ENCODE data around the gene CEP63.
A peak's percentile ranks its signal among the peaks of the same experiment; 100 is the strongest.

The CEP63 gene

DNA sequence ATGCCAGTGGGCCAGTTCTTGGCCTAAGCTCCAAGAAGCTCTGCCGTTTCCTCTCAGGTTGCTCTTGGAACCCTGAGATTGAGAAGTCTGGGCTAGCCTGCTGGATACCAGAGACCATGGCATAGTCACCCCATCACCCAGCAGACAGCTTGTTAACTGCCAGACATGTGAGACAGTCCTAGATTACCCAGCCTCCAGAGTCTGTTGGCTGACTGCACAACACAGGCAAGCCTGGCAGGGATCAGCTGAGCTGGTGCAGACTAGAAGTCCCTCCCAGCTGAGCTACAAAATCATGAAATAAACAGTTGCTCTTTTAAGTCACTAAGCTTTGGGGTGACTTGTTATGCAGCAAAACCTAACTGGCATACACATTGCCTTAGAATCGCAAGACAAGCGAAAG is 5.3 kb upstream of the CEP63 start:
- Histone ChIP-seq H3K4me1 (ENCODE audit: control insufficient read depth in 5 of 5, insufficient read depth in 5 of 5, low read length in 5 of 5) (peaks cover 3 to 30% (median 21%) of the 10 kb centered on the region in 5 donors), H3K27me3 (ENCODE audit: control insufficient read depth in 5 of 5, insufficient read depth in 4 of 5, low read length in 5 of 5) (no peaks in the 10 kb centered on the region), H3K9ac (ENCODE audit: low read length in 5 of 5) (peak overlapping the region in 1 of 5 donors; percentile 17), H3K27ac (ENCODE audit: low read depth, low read length) (no peak overlapping the region), H3K36me3 (ENCODE audit: control insufficient read depth in 5 of 5, insufficient read depth in 5 of 5, low read length in 5 of 5) (peaks cover 31 to 64% (median 43%) of the 10 kb centered on the region in 5 donors), H3K9me3 (ENCODE audit: control insufficient read depth in 5 of 5, low read length in 5 of 5) (no peaks in the 10 kb centered on the region), H3K4me3 (ENCODE audit: low read depth in 1 of 5, low read length in 5 of 5) (no peak overlapping the region)

DNA sequence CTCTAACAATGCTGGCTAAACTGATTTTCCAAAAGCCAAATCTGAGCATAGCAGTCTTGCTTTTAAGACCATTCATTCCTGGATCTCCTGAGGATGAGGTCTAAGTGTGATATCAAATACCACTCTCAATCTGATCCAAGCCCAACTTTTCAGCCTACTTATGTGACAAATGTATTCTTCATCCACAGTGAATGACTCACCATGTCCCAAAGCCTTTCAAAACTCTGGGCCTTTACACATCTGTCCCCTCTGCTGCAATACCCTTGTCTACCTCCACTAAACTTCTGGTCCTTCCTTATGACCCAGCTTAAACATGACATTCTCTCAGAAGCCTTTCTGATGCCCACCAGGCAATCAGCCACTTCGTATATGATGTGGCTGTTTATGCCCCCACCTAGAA is 4.7 kb upstream of the CEP63 start:
- H3K4me1 ChIP-seq (ENCODE audit: control insufficient read depth in 5 of 5, insufficient read depth in 5 of 5, low read length in 5 of 5): peaks cover 3 to 30% (median 21%) of the 10 kb centered on the region in 5 donors
- peaks cover 31 to 57% (median 42%) of the 10 kb centered on the region in 5 donors for H3K36me3 ChIP-seq (ENCODE audit: control insufficient read depth in 5 of 5, insufficient read depth in 5 of 5, low read length in 5 of 5)
- H3K9me3 ChIP-seq (ENCODE audit: control insufficient read depth in 5 of 5, low read length in 5 of 5): no peaks in the 10 kb centered on the region
- no peak overlapping the region for H3K4me3 ChIP-seq (ENCODE audit: low read depth in 1 of 5, low read length in 5 of 5)
- H3K27me3 ChIP-seq (ENCODE audit: control insufficient read depth in 5 of 5, insufficient read depth in 4 of 5, low read length in 5 of 5): no peaks in the 10 kb centered on the region
- H3K27ac ChIP-seq (ENCODE audit: low read depth, low read length): no peak overlapping the region
- H3K9ac ChIP-seq (ENCODE audit: low read length in 5 of 5): peak overlapping the region in 1 of 5 donors; percentile 7

DNA sequence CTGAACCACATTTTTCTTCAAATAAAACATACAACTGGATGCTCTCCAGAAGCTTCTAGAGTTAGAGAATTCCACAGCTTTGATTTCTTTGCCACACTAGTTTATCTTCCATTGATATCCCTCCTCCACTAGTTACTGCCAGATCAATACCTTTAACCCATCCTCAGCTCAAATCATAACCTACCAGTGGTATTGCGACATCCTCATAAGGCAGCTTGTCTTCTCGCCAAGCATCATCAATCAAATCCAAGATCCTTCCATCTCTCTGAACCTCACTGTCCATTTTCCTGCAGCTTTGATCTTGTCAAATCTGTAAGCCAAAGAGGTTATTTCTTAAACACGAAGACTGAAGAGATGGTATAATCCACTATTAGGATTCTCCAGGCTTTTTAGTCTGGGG is 3.2 kb upstream of the CEP63 start:
- H3K4me1 ChIP-seq (ENCODE audit: control insufficient read depth in 5 of 5, insufficient read depth in 5 of 5, low read length in 5 of 5): peaks cover 3 to 43% (median 32%) of the 10 kb centered on the region in 5 donors
- peaks cover 27 to 44% (median 30%) of the 10 kb centered on the region in 5 donors for H3K36me3 ChIP-seq (ENCODE audit: control insufficient read depth in 5 of 5, insufficient read depth in 5 of 5, low read length in 5 of 5)
- peak overlapping the region; percentile 49 for H3K27ac ChIP-seq (ENCODE audit: low read depth, low read length)

GRCh38 chr3:134483195-134483900 is 2.5 kb upstream of the CEP63 start:
- Histone ChIP-seq H3K4me3 (ENCODE audit: low read depth in 1 of 5, low read length in 5 of 5) (no peak overlapping the region), H3K9ac (ENCODE audit: low read length in 5 of 5) (peak overlapping the region in 2 of 5 donors; percentile 4 to 25), H3K9me3 (ENCODE audit: control insufficient read depth in 5 of 5, low read length in 5 of 5) (no peaks in the 10 kb centered on the region), H3K4me1 (ENCODE audit: control insufficient read depth in 5 of 5, insufficient read depth in 5 of 5, low read length in 5 of 5) (peaks cover 3 to 48% (median 38%) of the 10 kb centered on the region in 5 donors), H3K36me3 (ENCODE audit: control insufficient read depth in 5 of 5, insufficient read depth in 5 of 5, low read length in 5 of 5) (peaks cover 20 to 36% (median 23%) of the 10 kb centered on the region in 5 donors), H3K27ac (ENCODE audit: low read depth, low read length) (peak overlapping the region; percentile 49), H3K27me3 (ENCODE audit: control insufficient read depth in 5 of 5, insufficient read depth in 4 of 5, low read length in 5 of 5) (no peaks in the 10 kb centered on the region)

More for the DNA sequence above, 3.2 kb upstream of the CEP63 start:
- no peaks in the 10 kb centered on the region for H3K27me3 ChIP-seq (ENCODE audit: control insufficient read depth in 5 of 5, insufficient read depth in 4 of 5, low read length in 5 of 5)
- H3K9ac ChIP-seq (ENCODE audit: low read length in 5 of 5): no peak overlapping the region
- H3K9me3 ChIP-seq (ENCODE audit: control insufficient read depth in 5 of 5, low read length in 5 of 5): no peaks in the 10 kb centered on the region
- H3K4me3 ChIP-seq (ENCODE audit: low read depth in 1 of 5, low read length in 5 of 5): no peak overlapping the region

DNA sequence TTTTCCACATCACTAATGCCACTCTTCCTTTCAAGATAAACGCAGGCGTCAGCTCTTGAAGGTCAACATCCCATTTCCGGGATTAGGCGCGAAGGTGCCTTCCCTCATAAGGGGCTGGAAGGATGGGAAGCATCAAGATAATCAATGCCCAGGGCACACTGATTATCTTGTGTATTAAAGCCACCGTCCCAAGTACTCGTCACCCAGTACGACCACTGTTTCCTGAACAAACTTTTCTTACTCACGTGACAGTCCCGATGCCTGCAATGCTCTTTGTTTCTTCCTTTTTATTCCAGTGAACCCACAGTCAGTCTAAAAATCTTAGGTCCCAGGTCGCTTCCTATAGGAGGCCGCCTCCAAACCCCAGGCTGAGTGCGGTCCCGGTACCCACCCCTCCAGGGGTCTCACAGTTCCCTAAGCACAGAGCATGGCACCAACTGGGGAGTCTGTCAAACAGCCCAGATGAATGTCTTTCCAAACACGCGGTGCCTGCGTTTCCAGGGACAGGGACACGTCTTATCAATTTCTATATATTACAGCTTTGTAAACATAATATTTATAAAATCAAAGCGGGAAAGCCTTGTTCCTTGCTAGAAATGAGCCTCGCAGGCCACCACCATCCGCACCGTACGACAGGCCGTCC is 661 bp upstream of the CEP63 start:
- Histone ChIP-seq H3K36me3 (ENCODE audit: control insufficient read depth in 5 of 5, insufficient read depth in 5 of 5, low read length in 5 of 5) (peaks cover 14 to 25% (median 15%) of the 10 kb centered on the region in 5 donors), H3K27ac (ENCODE audit: low read depth, low read length) (peak overlapping the region; percentile 96), H3K9ac (ENCODE audit: low read length in 5 of 5) (peak overlapping the region; percentile 65 to 99 (median 96)), H3K27me3 (ENCODE audit: control insufficient read depth in 5 of 5, insufficient read depth in 4 of 5, low read length in 5 of 5) (no peaks in the 10 kb centered on the region), H3K4me3 (ENCODE audit: low read depth in 1 of 5, low read length in 5 of 5) (peak overlapping the region; percentile 80 to 94 (median 88)), H3K4me1 (ENCODE audit: control insufficient read depth in 5 of 5, insufficient read depth in 5 of 5, low read length in 5 of 5) (peaks cover 3 to 48% (median 38%) of the 10 kb centered on the region in 5 donors), H3K9me3 (ENCODE audit: control insufficient read depth in 5 of 5, low read length in 5 of 5) (no peaks in the 10 kb centered on the region)

- H3K9ac ChIP-seq (ENCODE audit: low read length in 5 of 5): peak overlapping the region; percentile 73 to 99 (median 96)
- peak overlapping the region; percentile 96 for H3K27ac ChIP-seq (ENCODE audit: low read depth, low read length)
- peak overlapping the region; percentile 80 to 92 (median 87) for H3K4me3 ChIP-seq (ENCODE audit: low read depth in 1 of 5, low read length in 5 of 5)
- no peaks in the 10 kb centered on the region for H3K27me3 ChIP-seq (ENCODE audit: control insufficient read depth in 5 of 5, insufficient read depth in 4 of 5, low read length in 5 of 5)
- peaks cover 0 to 11% (median 5%) of the 10 kb centered on the region in 5 donors for H3K36me3 ChIP-seq (ENCODE audit: control insufficient read depth in 5 of 5, insufficient read depth in 5 of 5, low read length in 5 of 5)
- peaks cover 3 to 48% (median 38%) of the 10 kb centered on the region in 5 donors for H3K4me1 ChIP-seq (ENCODE audit: control insufficient read depth in 5 of 5, insufficient read depth in 5 of 5, low read length in 5 of 5)
- no peaks in the 10 kb centered on the region for H3K9me3 ChIP-seq (ENCODE audit: control insufficient read depth in 5 of 5, low read length in 5 of 5)
Observed at GRCh38 chr3:134486577-134487041, 752 bp downstream of the CEP63 start.

GRCh38 chr3:134487406-134487805 is 1.5 kb downstream of the CEP63 start:
- Histone ChIP-seq H3K4me1 (ENCODE audit: control insufficient read depth in 5 of 5, insufficient read depth in 5 of 5, low read length in 5 of 5) (peaks cover 3 to 48% (median 38%) of the 10 kb centered on the region in 5 donors), H3K27ac (ENCODE audit: low read depth, low read length) (no peak overlapping the region)

GRCh38 chr3:134494495-134494894 is 8.6 kb downstream of the CEP63 start:
- H3K36me3 ChIP-seq (ENCODE audit: control insufficient read depth in 5 of 5, insufficient read depth in 5 of 5, low read length in 5 of 5): peaks cover 3 to 12% (median 7%) of the 10 kb centered on the region in 5 donors
- H3K27me3 ChIP-seq (ENCODE audit: control insufficient read depth in 5 of 5, insufficient read depth in 4 of 5, low read length in 5 of 5): no peaks in the 10 kb centered on the region

More at GRCh38 chr3:134487406-134487805, 1.5 kb downstream of the CEP63 start:
- peaks cover 0 to 3% (median 3%) of the 10 kb centered on the region in 5 donors for H3K36me3 ChIP-seq (ENCODE audit: control insufficient read depth in 5 of 5, insufficient read depth in 5 of 5, low read length in 5 of 5)
- H3K9ac ChIP-seq (ENCODE audit: low read length in 5 of 5): peak overlapping the region in 3 of 5 donors; percentile 5 to 99 (median 96)
- peak overlapping the region in 3 of 5 donors; percentile 81 to 88 (median 87) for H3K4me3 ChIP-seq (ENCODE audit: low read depth in 1 of 5, low read length in 5 of 5)
- no peaks in the 10 kb centered on the region for H3K9me3 ChIP-seq (ENCODE audit: control insufficient read depth in 5 of 5, low read length in 5 of 5)
- no peaks in the 10 kb centered on the region for H3K27me3 ChIP-seq (ENCODE audit: control insufficient read depth in 5 of 5, insufficient read depth in 4 of 5, low read length in 5 of 5)

GRCh38 chr3:134495980-134496379 is 10.1 kb downstream of the CEP63 start:
- H3K27me3 ChIP-seq (ENCODE audit: control insufficient read depth in 5 of 5, insufficient read depth in 4 of 5, low read length in 5 of 5): no peaks in the 10 kb centered on the region
- no peak overlapping the region for H3K27ac ChIP-seq (ENCODE audit: low read depth, low read length)
- H3K9ac ChIP-seq (ENCODE audit: low read length in 5 of 5): no peak overlapping the region
- H3K36me3 ChIP-seq (ENCODE audit: control insufficient read depth in 5 of 5, insufficient read depth in 5 of 5, low read length in 5 of 5): peaks cover 3 to 12% (median 7%) of the 10 kb centered on the region in 5 donors
- H3K4me1 ChIP-seq (ENCODE audit: control insufficient read depth in 5 of 5, insufficient read depth in 5 of 5, low read length in 5 of 5): peaks cover 0 to 5% (median 0%) of the 10 kb centered on the region in 5 donors
- no peak overlapping the region for H3K4me3 ChIP-seq (ENCODE audit: low read depth in 1 of 5, low read length in 5 of 5)
- H3K9me3 ChIP-seq (ENCODE audit: control insufficient read depth in 5 of 5, low read length in 5 of 5): no peaks in the 10 kb centered on the region

More at GRCh38 chr3:134494495-134494894, 8.6 kb downstream of the CEP63 start:
- H3K4me3 ChIP-seq (ENCODE audit: low read depth in 1 of 5, low read length in 5 of 5): no peak overlapping the region
- no peak overlapping the region for H3K27ac ChIP-seq (ENCODE audit: low read depth, low read length)
- peaks cover 0 to 5% (median 0%) of the 10 kb centered on the region in 5 donors for H3K4me1 ChIP-seq (ENCODE audit: control insufficient read depth in 5 of 5, insufficient read depth in 5 of 5, low read length in 5 of 5)
- no peaks in the 10 kb centered on the region for H3K9me3 ChIP-seq (ENCODE audit: control insufficient read depth in 5 of 5, low read length in 5 of 5)
- no peak overlapping the region for H3K9ac ChIP-seq (ENCODE audit: low read length in 5 of 5)
